Esophagus muscularis mucosa (tissue), 4 donors: Measurements from ENCODE around the gene CALCR. TPM values are rescaled to one million over a fixed set of nuclear protein-coding genes. Genes with fewer than 3 reads are reported as not detected.
"Not testable (repeated sequence)": the region's sequence is repeated elsewhere in the genome, so short reads cannot be mapped to it uniquely, and the experiment has no call there.

Experiments
- DNase-seq: peaks from one replicate; pipeline ENCODE4 v3.0.0-alpha.2; 2017; ENCODE audit errors: extremely low spot score
- H3K27ac ChIP-seq, 4 donors: fragments of 200-600 bp; sonication (generic); replicated peaks in 1 of 4; 1 replicate in 3 of 4; 2 replicates in 1 of 4; pipeline ENCODE4 v1.5.1; 2016 to 2019; ENCODE audit warnings: mild to moderate bottlenecking in 1 of 4
- H3K27me3 ChIP-seq, 4 donors: fragments of 200-600 bp; sonication (generic); one replicate each; pipeline versions ENCODE4 v1.5.1 to v1.6.0; 2016 to 2019
- H3K36me3 ChIP-seq, 4 donors: fragments of 200-600 bp; sonication (generic); one replicate each; pipeline ENCODE4 v1.5.1; 2016 to 2019
- H3K4me1 ChIP-seq, 4 donors: fragments of 200-600 bp; sonication (generic); one replicate each; pipeline ENCODE4 v1.5.1; 2016 to 2019
- H3K4me3 ChIP-seq, 4 donors: fragments of 200-600 bp; sonication (generic); 1 replicate in 2 of 4; 2 replicates in 2 of 4; pipeline ENCODE4 v1.5.1; 2016 to 2019; ENCODE audit warnings: mild to moderate bottlenecking in 4 of 4, moderate library complexity in 1 of 4
- H3K9me3 ChIP-seq, 4 donors: fragments of 200-600 bp; sonication (generic); 1 replicate in 3 of 4; 2 replicates in 1 of 4; pipeline ENCODE4 v1.5.1; 2016 to 2019
- CTCF ChIP-seq, 3 experiments: fragments of 200-600 bp in 2 of 3; fragments of 450-650 bp in 1 of 3; sonication (generic) in 2 of 3; IDR thresholded peaks; one replicate each; pipeline ENCODE4 v1.5.1; 2017 to 2019; ENCODE audit warnings: antibody characterized with exemption in 3 of 3, mild to moderate bottlenecking in 2 of 3, moderate library complexity in 1 of 3
- EP300 ChIP-seq: sonication (generic); formaldehyde crosslinking; IDR thresholded peaks from one replicate; pipeline ENCODE4 v1.6.1; 2017; ENCODE audit warnings: antibody characterized with exemption
- POLR2A ChIP-seq: fragments of 450-650 bp; IDR thresholded peaks from one replicate; pipeline ENCODE4 v1.6.1; 2017; ENCODE audit warnings: antibody characterized with exemption, moderate library complexity, mild to moderate bottlenecking, low read depth
- POLR2AphosphoS5 ChIP-seq, 2 donors: sonication (generic); formaldehyde crosslinking; IDR thresholded peaks; one replicate each; pipeline ENCODE4 v1.6.1; 2017; ENCODE audit warnings: antibody characterized with exemption in 2 of 2
- WGBS: methylation state at CpG from one replicate; pipeline ENCODE4 v1.1.5; 2018; 5-methylcytosine and 5-hydroxymethylcytosine counted together
- intact Hi-C: fragments of 100-400 bp; cut with DNase I; formaldehyde crosslinking; loops from one replicate; pipeline ENCODE4 v1.15.1; 2023
- total RNA-seq, 4 donors: library from RNA; depleted of rRNA; stranded (reverse); fragments of >200 nt; gene quantifications; one replicate each; pipeline versions ENCODE4 v1.1.0 to v1.2.1, GENCODE V29; 2016

CALCR gene
- total RNA-seq, 4 donors from 2014 or later = 0.17 TPM; not detected in 3

DNA sequence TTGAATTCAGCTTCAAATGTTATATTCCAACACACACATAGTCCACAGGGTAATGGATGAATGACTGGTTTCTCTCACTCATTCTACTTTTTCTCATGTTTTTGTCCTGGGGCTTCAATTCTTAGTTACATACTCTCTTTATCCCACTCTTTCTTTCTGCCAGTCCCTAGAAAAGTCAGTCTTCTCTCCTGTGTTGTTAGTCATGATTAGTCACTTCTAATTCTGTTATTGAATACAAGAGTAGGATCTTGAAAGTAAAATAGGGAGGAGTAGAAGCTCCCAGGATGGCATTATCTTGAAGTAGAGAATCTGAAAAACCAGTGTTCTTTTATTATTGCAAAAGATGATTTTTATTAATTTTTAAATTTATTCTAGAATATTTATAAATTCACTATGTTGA is 45.5 kb upstream of the CALCR start:
- intact Hi-C loops = no loop called here
- DNase-seq = no peak
- no peaks in the 10 kb centered on the region for H3K27me3 ChIP-seq
- no peak overlapping the region for H3K27ac ChIP-seq
- no peak for TF ChIP-seq POLR2AphosphoS5 (IDR thresholded peaks at IDR 0.05)
- no peak for TF ChIP-seq EP300
- TF ChIP-seq CTCF (IDR thresholded peaks at IDR 0.05) = no peak
- H3K9me3 ChIP-seq = no peaks in the 10 kb centered on the region
- H3K4me1 ChIP-seq = no peaks in the 10 kb centered on the region
- H3K4me3 ChIP-seq = no peak overlapping the region
- H3K36me3 ChIP-seq = no peaks in the 10 kb centered on the region

GRCh38 chr7:93601363-93601762 is 26.8 kb upstream of the CALCR start:
- no peak overlapping the region for H3K4me3 ChIP-seq
- TF ChIP-seq POLR2A = no peak
- no peak for TF ChIP-seq CTCF (IDR thresholded peaks at IDR 0.05)
- TF ChIP-seq POLR2AphosphoS5 (IDR thresholded peaks at IDR 0.05) = no peak
- no peak for TF ChIP-seq EP300
- no peak overlapping the region for H3K27ac ChIP-seq
- WGBS = 88% methylated on average over 1 of the region's 1 CpG
- intact Hi-C loops = no loop called here
- DNase-seq = no peak
- no peaks in the 10 kb centered on the region for H3K36me3 ChIP-seq
- H3K27me3 ChIP-seq = no peaks in the 10 kb centered on the region
- no peaks in the 10 kb centered on the region for H3K9me3 ChIP-seq
- H3K4me1 ChIP-seq = no peaks in the 10 kb centered on the region

DNA sequence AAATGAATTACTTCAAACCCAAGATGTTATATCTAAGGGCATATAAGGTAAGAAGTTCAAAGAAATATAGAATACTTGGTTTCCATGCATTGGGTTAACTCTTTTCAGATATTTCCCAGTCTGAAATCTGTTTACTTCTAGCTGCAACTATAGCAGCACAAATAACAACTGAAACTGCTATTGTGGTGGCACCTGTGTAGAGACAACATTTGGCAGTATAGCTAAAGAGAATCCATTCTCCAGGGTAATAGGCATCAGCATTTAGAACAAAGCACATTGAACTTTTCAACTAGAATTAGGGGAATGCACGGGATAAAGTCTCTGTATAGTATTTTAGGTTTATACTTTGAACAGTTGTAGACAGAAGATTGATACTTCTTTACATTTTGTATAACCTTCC is 19.7 kb upstream of the CALCR start:
- H3K36me3 ChIP-seq = no peaks in the 10 kb centered on the region
- TF ChIP-seq POLR2AphosphoS5 (IDR thresholded peaks at IDR 0.05) (no peak), CTCF (IDR thresholded peaks at IDR 0.05) (no peak), POLR2A (no peak), EP300 (no peak)
- DNase-seq = no peak
- intact Hi-C loops = no loop called here
- H3K27me3 ChIP-seq = no peaks in the 10 kb centered on the region
- 74% methylated on average over 1 of the region's 1 CpG for WGBS
- H3K9me3 ChIP-seq = no peaks in the 10 kb centered on the region
- H3K4me1 ChIP-seq = no peaks in the 10 kb centered on the region
- H3K27ac ChIP-seq = no peak overlapping the region
- H3K4me3 ChIP-seq = no peak overlapping the region

GRCh38 chr7:93592588-93593266 is 18.2 kb upstream of the CALCR start:
- H3K9me3 ChIP-seq = no peaks in the 10 kb centered on the region
- H3K36me3 ChIP-seq = no peaks in the 10 kb centered on the region
- WGBS = 69% methylated on average over 1 of the region's 1 CpG
- no peak overlapping the region for H3K4me3 ChIP-seq
- no peaks in the 10 kb centered on the region for H3K4me1 ChIP-seq
- H3K27me3 ChIP-seq = no peaks in the 10 kb centered on the region
- TF ChIP-seq EP300 = no peak
- TF ChIP-seq POLR2A = no peak
- TF ChIP-seq POLR2AphosphoS5 (IDR thresholded peaks at IDR 0.05) = no peak
- no peak for TF ChIP-seq CTCF (IDR thresholded peaks at IDR 0.05)
- no peak overlapping the region for H3K27ac ChIP-seq
- no peak for DNase-seq
- intact Hi-C loops = no loop called here

DNA sequence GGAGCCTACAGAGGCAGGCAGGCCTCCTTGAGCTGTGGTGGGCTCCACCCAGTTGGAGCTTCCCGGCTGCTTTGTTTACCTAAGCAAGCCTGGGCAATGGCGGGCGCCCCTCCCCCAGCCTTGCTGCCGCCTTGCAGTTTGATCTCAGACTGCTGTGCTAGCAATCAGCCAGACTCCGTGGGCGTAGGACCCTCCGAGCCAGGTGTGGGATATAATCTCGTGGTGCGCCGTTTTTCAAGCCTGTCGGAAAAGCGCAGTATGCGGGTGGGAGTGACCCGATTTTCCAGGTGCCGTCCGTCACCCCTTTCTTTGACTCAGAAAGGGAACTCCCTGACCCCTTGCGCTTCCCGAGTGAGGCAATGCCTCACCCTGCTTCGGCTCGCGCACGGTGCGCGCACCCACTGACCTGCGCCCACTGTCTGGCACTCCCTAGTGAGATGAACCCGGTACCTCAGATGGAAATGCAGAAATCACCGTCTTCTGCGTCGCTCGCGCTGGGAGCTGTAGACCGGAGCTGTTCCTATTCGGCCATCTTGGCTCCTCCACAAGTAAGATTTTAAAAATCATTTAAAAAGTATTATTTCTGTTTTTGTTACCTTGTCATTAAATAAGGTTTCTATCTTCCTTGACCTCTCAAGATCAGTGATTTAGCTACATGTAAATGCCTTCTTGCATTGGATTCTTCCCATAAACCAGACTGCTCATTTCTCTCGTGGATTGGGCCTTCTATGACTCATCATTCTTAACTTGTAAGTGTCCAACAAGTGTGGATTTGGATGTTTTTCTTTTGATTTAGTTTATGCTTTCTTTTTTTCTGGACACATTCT is 16.9 kb upstream of the CALCR start:
- DNase-seq, intact Hi-C loops, H3K4me3 ChIP-seq, H3K27me3 ChIP-seq, H3K36me3 ChIP-seq, H3K9me3 ChIP-seq, H3K4me1 ChIP-seq, H3K27ac ChIP-seq: not testable (repeated sequence)
- 81% methylated on average over 21 of the region's 34 CpGs for WGBS

GRCh38 chr7:93586479-93586865 is 11.9 kb upstream of the CALCR start:
- H3K4me3 ChIP-seq, H3K36me3 ChIP-seq, H3K4me1 ChIP-seq, H3K27ac ChIP-seq, DNase-seq, H3K27me3 ChIP-seq, intact Hi-C loops, H3K9me3 ChIP-seq: not testable (repeated sequence)
- no CpG with 5 or more reads among the region's 22 CpGs for WGBS

DNA sequence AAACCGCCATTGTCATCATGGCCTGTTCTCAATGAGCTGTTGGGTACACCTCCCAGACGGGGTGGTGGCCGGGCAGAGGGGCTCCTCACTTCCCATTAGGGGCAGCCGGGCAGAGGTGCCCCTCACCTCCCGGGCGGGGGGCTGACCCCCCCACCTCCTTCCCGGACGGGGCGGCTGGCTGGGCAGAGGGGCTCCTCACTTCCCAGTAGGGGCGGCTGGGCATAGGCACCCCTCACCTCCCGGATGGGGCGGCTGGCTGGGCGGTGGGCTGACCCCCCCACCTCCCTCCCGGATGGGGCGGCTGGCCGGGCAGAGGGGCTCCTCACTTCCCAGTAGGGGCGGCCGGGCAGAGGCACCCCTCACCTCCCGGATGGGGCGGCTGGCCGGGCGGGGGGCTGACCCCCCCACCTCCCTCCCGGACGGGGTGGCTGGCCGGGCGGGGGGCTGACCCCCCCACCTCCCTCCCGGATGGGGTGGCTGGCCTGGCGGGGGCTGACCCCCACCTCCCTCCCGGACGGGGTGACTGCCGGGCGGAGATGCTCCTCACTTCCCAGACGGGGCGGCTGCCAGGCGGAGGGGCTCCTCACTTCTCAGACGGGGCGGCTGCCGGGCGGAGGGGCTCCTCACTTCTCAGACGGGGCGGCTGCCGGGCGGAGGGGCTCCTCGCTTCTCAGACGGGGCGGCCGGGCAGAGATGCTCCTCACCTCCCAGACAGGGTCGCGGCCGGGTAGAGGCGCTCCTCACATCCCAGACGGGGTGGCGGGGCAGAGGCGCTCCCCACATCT is 11.4 kb upstream of the CALCR start:
- H3K27ac ChIP-seq, intact Hi-C loops, H3K4me3 ChIP-seq, H3K4me1 ChIP-seq, H3K27me3 ChIP-seq, H3K9me3 ChIP-seq, H3K36me3 ChIP-seq, DNase-seq: not testable (repeated sequence)
- no CpG with 5 or more reads among the region's 54 CpGs for WGBS
